ENCODE measurements around the gene USE1.
"Not testable (repeated sequence)": the region's sequence is repeated elsewhere in the genome, so short reads cannot be mapped to it uniquely, and the experiment has no call there.

Gene USE1, protein sequence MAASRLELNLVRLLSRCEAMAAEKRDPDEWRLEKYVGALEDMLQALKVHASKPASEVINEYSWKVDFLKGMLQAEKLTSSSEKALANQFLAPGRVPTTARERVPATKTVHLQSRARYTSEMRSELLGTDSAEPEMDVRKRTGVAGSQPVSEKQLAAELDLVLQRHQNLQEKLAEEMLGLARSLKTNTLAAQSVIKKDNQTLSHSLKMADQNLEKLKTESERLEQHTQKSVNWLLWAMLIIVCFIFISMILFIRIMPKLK

DNA sequence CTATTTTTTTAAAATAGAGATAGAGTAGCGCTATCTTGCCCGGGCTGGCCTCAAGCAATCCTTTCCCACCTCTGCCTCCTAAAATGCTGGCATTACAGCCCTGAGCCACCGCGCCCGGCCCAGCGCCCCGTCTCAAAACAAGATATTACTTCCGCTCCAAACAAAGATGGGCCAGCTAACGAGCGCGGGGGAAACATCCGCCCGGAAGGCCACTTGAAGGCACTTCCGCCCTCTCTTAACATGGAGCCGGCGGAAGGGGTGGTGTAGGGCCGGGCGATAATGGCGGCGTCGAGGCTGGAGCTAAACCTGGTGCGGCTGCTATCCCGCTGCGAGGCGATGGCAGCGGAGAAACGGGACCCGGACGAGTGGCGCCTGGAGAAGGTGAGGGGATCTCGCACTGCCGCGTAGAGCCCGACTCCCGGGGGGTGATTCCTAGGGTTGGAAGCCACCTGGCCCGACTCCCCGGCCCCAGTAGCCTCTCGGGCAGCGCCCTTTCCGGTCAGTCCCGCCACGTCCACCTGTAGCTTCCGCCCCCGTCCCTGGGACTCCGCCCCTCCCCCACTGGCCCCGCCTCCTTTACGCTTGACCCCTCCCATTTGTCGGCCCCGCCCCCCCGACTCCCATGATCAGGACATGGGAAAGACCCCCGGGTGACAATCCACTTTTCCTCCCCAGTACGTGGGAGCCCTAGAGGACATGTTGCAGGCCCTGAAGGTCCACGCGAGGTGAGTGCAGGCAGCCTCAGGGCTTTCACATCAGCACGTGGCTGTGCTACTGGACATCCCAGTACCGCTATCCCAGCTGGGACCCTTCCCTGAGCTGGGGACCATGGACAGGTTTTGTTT is at the start of gene USE1:
Gene USE1 (plus strand): TSS at position 231 of the 845 bp plus-strand sequence. CDS start 49 bp downstream, at position 280.
- no peak for DNase-seq (ENCODE audit: low read depth)

DNA sequence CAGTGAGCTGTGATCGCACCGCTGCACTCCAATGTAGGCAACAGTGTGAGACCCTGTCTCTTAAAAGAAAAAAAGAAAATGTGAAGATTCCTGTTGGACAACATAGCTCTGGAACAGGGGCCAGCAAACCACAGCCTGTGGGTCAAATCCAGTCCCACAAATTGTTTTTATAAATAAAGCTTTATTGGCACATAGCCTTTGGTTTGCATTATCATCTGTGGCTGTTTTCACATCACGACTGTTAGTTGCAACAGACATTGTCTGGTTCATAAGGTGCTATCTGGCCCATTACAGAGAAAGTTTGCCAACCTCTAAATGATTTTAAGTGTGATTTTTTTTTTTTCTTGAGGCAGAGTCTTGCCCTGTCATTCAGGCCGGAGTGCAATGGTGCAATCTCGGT is 49.4 kb upstream of the USE1 start:
- DNase-seq (ENCODE audit: low read depth), result no peak

GRCh38 chr19:17170538-17171297 is 44.4 kb upstream of the USE1 start:
- DNase-seq (ENCODE audit: low read depth), result no peak

DNA sequence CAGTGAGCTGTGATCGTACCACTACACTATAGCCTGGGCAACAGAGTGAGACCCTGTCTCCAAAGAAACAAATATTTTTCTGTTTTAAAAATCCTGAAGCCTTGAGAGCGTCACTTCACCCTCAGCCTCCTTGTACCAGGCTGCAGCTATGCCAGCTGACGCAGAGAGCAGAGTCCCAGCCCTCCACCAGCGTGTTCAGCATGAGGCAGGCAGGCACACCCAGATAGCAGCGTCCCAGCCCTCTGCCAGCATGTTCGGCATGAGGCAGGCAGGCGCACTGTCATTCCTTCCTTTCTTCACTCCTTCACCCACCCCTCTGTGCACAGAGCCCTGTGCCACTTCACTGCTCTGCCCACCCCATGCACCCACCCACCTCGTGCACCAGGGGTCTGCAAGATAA is 43.3 kb upstream of the USE1 start:
- DNase-seq (ENCODE audit: low read depth), result no peak

- DNase-seq (ENCODE audit: low read depth), result no peak
Measured at GRCh38 chr19:17172624-17173345, 42.4 kb upstream of the USE1 start.

- no peak for DNase-seq (ENCODE audit: low read depth)
Measured at GRCh38 chr19:17178291-17178690, 36.9 kb upstream of the USE1 start.

DNA sequence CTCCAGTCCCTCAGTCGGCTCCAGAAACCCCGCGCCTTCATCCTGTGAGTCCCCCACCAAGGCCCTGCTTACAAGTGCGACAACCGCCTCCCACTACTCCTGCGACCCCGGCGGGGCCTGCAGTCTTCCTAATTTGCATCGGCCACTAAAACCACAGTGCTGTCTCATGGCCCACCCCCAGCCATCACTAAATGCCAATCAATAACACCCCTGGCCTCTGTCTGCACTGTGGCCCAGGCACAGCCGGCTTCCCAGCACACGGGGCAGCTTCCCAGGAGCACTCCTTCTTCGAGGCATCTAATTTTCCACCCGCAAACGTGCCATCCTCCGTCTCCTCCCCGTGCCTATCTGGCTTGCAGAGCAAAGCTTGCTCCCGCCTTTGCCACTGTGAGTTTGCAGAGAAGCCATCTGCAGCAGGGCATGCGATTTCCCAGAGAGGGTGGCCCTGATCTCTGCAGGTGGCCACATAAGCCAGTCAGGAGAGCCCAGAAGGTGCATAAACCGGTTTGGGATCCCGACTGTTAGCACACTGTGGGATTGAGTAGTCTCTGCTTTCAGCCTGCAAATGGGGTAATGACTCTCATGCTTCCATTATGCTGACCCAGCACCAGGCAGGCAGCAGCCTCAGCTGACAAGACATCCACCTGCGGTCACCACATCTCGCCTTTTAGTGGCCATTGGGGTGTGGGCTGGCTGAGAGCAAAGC is 34.0 kb upstream of the USE1 start:
- DNase-seq (ENCODE audit: low read depth), result no peak

- DNase-seq (ENCODE audit: low read depth), result no peak
Measured at GRCh38 chr19:17183271-17183761, 31.8 kb upstream of the USE1 start.

DNA sequence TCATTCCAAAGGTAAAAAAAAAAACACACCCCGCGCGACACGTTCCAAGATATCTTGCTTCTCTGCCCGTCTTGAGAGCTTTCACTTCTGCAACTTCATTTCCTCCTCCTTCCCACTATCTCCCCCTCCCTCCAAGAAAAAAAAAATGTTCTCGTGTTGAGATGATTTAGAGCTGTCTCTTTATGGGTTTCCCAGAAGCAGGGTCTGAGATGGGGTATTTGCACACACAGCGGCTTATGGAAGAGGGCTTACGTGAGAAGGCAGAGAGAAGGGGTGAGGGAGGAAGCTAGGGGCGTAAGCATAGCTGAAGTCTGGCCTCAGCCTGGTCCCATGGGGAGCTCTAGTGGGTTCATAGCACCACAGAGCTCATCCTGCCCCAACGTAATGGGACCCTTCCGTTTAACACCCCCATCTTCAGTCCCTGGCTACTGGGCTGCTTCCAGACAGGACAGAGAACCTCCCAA is 31.3 kb upstream of the USE1 start:
- DNase-seq (ENCODE audit: low read depth), result no peak

DNA sequence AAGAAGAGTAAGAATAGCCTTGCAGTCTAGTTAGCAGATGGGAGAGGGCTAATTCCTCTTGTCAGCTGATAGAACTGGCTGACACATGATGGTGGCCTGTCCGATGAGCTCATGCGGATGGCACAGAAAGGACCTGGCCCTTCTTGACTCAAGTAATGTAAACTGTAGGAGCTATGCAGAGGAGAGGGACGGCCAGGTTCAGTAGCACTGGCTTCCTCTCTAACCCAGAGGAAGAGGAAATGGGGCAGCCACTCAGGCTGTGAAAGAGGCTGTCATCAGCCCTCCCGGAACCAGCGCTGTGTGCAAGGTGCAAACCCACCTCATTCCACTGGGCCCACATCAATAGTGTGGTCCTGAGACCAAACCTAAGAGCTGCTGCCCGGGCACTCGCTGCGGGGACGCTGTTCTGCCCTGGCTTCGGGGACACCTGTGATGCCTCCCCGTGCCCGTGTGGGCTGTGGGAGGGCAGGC is 30.8 kb upstream of the USE1 start:
- no peak for DNase-seq (ENCODE audit: low read depth)

GRCh38 chr19:17185590-17185989 is 29.6 kb upstream of the USE1 start:
- no peak for DNase-seq (ENCODE audit: low read depth)

- DNase-seq (ENCODE audit: low read depth), result not testable (repeated sequence)
Measured at GRCh38 chr19:17191736-17192135, 23.4 kb upstream of the USE1 start.

DNA sequence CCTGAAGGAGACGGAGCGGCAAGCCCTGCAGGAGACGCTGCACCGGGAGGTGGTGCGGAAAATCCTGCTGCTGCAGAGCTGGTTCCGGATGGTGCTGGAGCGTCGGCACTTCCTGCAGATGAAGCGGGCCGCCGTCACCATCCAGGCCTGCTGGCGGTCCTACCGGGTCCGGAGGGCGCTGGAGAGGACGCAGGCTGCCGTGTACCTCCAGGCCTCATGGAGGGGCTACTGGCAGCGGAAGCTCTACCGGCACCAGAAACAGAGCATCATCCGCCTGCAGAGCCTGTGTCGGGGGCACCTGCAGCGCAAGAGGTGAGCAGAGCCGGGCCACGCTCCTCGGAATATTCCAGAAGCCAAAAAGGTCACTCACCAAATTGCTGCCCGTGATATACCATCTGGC is 22.4 kb upstream of the USE1 start:
- no peak for DNase-seq (ENCODE audit: low read depth)

- DNase-seq (ENCODE audit: low read depth), result no peak
Measured at GRCh38 chr19:17194608-17195007, 20.5 kb upstream of the USE1 start.

GRCh38 chr19:17195106-17195505 is 20.1 kb upstream of the USE1 start:
- DNase-seq (ENCODE audit: low read depth), result no peak

DNA sequence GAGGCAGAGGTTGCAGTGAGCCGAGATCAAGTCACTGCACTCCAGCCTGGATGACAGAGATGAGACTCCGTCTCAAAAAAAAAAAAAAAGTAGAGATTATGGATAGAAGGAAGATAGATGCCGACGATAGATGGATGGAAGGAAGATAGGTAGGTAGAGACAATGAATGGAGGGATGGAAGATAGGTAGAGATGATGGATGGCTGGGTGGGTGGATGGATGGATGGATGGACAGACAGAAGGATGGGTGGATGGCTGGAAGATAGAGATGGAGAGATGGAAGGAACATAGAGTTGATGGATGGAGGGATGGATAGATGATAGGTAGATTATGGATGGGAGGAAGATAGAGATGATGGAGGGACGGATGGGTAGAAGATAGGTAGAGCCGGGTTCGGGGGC is 18.5 kb upstream of the USE1 start:
- no peak for DNase-seq (ENCODE audit: low read depth)

DNA sequence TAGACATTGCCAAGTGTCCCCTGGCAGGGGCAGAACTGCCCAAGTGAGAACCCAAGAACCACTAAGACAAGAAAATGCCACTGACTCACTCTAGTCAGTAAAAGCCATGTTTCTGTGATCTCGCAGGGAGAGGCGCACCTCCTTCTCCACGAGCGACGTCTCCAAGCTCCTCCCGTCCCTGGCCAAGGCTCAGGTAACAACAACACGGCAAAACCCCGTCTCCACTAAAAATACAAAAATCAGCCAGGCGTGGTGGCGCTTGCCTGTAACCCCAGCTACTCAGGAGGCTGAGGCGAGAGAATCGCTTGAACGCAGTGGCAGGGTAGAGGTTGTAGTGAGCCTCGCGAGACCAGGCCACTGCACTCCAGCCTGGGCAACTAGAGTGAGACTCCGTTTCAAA is 17.5 kb upstream of the USE1 start:
- DNase-seq (ENCODE audit: low read depth), result no peak

- no peak for DNase-seq (ENCODE audit: low read depth)
Measured at GRCh38 chr19:17200408-17201079, 14.6 kb upstream of the USE1 start.

- DNase-seq (ENCODE audit: low read depth), result no peak
Measured at GRCh38 chr19:17202249-17202648, 12.9 kb upstream of the USE1 start.

DNA sequence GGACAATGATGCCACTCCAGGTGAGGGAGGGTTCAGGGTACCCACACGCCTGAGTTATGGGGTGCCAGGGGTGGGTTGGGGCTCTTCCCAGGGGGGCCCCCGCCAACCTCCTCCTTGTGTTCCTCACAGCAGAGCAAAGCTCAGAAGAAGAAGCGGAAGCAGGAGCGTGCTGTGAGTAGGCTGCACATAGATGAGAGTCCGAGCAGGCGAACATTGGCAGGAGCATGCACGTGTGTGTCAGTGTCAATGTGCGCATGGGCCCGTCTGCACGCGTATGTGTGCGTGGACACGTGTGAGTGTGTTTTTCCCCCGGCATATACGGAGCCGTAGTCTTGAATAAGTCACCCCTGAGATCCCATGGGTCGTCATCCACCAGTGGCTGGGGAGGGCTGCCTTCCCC is 12.4 kb upstream of the USE1 start:
- DNase-seq (ENCODE audit: low read depth), result no peak

All from non-pigmented ciliary epithelial cell (primary cell).